ENCODE data around the gene PLXNA1. TPM values are rescaled to one million over a fixed set of nuclear protein-coding genes. Genes with fewer than 3 reads are reported as not detected.

Gene PLXNA1
- polyA plus RNA-seq, 4 donors = 26.1 to 38.8 (median 28.5) TPM

DNA sequence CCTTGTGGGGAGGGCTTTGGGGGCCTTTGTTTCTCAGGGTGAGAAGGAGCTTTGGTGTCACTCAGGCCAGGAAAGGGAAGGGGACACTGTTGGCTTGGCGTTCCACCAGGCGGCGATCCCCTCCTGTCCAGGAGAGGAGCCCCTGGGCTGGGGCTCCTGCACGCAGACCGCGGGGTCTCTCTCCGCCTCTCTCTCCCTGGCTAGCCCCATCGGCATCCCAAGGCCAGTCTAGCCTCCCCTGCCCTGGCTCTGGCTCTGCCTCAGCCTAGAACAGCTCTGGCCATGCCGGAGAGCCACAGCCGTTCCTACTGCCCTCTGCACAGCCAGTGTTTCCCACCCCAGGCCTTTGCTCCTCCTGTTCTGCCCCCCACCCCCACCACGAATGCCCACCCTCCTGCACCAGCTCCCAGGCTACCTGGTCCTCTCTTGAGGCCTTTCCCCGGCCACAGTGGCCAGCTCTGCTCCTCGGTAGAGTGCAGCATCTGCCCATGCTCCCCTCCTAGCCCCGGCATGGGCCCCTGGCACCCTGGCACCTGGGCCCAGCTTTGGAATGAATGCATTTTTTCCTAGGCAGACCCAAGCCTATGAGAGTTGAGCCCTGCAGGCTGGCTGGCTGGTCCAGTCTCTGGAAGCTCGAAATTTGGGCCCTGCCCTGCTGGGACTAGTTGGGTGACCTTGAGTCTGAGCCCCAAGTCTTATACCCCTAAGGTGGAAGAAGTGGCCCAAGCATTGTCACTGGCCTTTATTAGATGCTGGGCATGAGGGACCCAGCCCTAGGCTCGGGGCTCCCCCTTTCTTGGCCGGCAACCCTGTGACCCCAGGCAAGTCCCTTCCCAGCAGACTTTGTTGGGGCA, 2.4 kb downstream of the PLXNA1 start:
- DNase-seq (ENCODE audit: low read depth in 4 of 4, low spot score in 2 of 4) = no peak

GRCh38 chr3:126986001-126986400, 3.1 kb downstream of the PLXNA1 start:
- DNase-seq (ENCODE audit: low read depth in 4 of 4, low spot score in 2 of 4) = no peak

DNA sequence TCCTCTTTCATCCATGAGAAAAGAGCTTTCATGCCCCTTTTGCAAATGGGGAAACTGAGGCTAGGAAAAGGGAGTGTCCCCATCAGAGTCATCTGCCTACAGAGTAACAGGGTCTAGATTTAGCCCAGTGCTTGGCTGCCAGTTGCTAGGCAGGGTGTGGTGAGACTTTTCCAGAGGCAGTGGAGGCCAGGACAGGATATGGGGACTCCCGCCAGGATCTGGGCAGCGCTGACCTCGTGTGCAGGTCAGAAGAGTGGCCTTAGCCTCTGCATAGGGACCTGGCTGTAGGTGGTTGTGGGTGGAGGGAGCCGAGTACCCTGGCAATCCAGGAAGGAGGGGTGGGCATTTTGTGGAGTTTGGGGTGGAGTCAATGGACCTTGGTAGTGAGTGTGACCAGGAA, 4.2 kb downstream of the PLXNA1 start:
- no peak for DNase-seq (ENCODE audit: low read depth in 4 of 4, low spot score in 2 of 4)

DNA sequence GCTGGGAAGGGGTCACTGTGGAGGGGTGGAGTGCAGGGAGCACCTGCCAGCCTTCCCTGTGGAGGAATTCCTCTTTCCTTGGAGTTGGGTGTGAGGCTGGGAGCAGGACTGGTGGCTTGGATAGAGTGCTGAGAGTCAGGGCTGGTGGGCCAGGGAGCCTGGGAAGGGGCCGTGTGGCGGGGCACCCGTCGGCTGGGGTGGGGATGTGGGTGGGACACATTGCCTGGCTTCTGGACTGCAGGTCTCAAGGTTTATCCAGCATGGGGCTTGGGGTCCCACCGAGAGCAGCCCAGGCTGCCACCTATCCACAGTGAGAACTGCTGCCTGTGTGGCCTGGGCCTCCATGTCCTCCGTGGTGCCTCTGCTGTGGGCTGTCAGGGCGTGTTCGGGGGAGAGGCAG, 4.7 kb downstream of the PLXNA1 start:
- no peak for DNase-seq (ENCODE audit: low read depth in 4 of 4, low spot score in 2 of 4)

- DNase-seq (ENCODE audit: low read depth in 4 of 4, low spot score in 2 of 4) = no peak
These were observed 5.6 kb downstream of the PLXNA1 start for GRCh38 chr3:126988451-126989021.

GRCh38 chr3:126989316-126990023, 6.6 kb downstream of the PLXNA1 start:
- no peak for DNase-seq (ENCODE audit: low read depth in 4 of 4, low spot score in 2 of 4)

DNA sequence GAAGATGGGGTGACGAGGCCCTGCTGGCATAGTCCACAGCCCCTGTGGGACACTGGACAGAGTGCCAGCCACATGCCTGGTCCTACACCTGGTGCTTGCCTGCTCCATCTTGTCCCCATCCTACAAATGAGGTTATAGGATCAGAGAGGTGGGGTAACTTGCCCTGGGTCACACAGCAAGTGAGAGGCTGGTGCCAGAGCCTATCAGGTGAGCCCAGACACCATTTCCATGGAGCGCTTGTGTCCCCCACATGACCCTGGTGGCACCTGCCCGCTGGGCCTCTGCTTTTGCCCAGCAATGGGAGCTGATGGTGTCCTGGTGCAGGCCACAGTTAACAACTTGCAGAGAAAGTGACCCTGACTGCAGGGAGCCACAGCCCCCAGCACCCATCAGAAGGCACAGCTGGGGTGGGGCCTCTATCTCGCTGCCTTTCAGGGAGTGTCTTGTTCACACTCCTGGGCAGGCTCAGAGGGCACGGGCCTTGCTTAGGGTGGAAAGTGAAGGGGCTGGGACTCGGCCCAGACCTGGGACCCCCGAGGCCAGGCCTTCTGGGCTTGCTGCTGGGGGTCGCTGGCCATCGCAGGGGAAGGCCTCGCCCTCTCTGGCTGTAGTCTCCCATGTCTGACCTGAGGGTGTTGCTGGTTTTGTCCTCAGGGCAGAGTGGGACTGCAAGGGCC, 7.2 kb downstream of the PLXNA1 start:
- no peak for DNase-seq (ENCODE audit: low read depth in 4 of 4, low spot score in 2 of 4)

GRCh38 chr3:126990890-126991289, 8.0 kb downstream of the PLXNA1 start:
- no peak for DNase-seq (ENCODE audit: low read depth in 4 of 4, low spot score in 2 of 4)

GRCh38 chr3:126991366-126992200, 8.7 kb downstream of the PLXNA1 start:
- no peak for DNase-seq (ENCODE audit: low read depth in 4 of 4, low spot score in 2 of 4)

- DNase-seq (ENCODE audit: low read depth in 4 of 4, low spot score in 2 of 4) = no peak
These were observed 9.3 kb downstream of the PLXNA1 start for GRCh38 chr3:126992216-126992615.

- no peak for DNase-seq (ENCODE audit: low read depth in 4 of 4, low spot score in 2 of 4)
These were observed 9.9 kb downstream of the PLXNA1 start for GRCh38 chr3:126992776-126993175.

DNA sequence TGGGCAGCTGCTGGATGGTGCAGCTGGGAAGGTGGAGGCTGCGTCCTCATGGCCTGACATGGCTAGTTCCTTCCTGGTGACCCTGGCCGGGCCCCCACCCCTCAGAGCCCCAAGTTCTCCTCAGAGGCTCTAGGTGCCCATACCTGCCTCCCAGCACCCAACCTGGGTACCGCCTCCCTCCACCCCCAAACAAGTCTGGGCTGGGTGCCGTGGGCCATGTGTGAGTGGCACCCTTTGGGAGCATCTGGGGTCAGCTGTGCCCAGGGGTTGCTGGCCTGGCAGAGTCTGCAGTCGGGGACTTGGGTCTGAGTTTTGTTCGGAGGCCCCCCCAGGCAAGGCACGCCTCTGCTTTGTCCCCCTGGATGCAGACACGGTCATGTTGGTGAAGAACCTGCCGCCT, 10.5 kb downstream of the PLXNA1 start:
- no peak for DNase-seq (ENCODE audit: low read depth in 4 of 4, low spot score in 2 of 4)

- DNase-seq (ENCODE audit: low read depth in 4 of 4, low spot score in 2 of 4) = no peak
These were observed 11.8 kb downstream of the PLXNA1 start for GRCh38 chr3:126994661-126995245.

- DNase-seq (ENCODE audit: low read depth in 4 of 4, low spot score in 2 of 4) = no peak
These were observed 12.4 kb downstream of the PLXNA1 start for GRCh38 chr3:126995254-126995780.

GRCh38 chr3:126995926-126996512, 13.1 kb downstream of the PLXNA1 start:
- DNase-seq (ENCODE audit: low read depth in 4 of 4, low spot score in 2 of 4) = no peak

DNA sequence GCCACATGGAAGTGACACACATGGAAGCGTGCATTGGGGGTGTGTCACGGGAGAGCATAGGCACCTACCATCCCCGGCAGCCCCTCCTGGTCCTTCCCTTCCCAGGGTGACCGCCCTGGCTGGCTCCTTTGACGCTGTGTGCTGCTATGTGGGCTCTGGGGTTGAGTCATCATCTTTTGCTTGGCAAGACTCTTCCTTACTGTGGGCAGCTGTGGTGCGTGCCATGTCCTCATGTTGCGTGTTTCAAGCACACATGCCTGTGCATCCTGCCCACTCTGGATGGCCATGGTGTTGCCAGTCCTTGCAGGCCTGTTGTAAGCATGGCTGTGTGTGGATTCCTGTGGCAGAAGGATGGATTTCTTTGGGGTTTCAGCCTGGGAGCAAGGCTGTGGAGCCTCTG, 14.0 kb downstream of the PLXNA1 start:
- no peak for DNase-seq (ENCODE audit: low read depth in 4 of 4, low spot score in 2 of 4)

GRCh38 chr3:126997455-126998038, 14.6 kb downstream of the PLXNA1 start:
- no peak for DNase-seq (ENCODE audit: low read depth in 4 of 4, low spot score in 2 of 4)

DNA sequence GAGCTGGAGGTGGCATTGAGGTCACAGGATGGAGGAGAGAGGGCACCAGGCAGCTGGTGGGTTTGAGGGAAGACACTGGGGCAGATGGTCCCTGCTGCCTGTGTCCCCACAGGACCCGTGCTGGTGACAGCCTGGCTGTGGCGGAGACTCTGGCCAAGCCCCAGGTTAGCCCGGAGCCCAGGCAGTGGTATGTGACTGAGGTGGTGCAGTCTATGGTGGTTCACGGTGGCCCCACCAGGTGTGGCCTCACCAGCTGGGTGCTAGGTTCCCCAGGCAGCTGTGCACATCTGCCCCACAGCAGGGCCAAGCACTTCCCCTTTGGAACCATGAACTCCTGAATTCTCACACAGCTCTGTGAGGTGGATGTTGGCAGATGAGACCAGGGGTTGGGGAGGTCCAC, 15.4 kb downstream of the PLXNA1 start:
- no peak for DNase-seq (ENCODE audit: low read depth in 4 of 4, low spot score in 2 of 4)

- DNase-seq (ENCODE audit: low read depth in 4 of 4, low spot score in 2 of 4) = no peak
These were observed 15.8 kb downstream of the PLXNA1 start for GRCh38 chr3:126998728-126999127.

All from left renal cortex interstitium (tissue), 4 donors.